ENCODE data around the gene MRPL16. TPM values are rescaled to one million over a fixed set of nuclear protein-coding genes. Genes with fewer than 3 reads are reported as not detected.

The MRPL16 gene
- total RNA-seq, 2 donors from 2014 or later, result 58.7 to 75.5 TPM

DNA sequence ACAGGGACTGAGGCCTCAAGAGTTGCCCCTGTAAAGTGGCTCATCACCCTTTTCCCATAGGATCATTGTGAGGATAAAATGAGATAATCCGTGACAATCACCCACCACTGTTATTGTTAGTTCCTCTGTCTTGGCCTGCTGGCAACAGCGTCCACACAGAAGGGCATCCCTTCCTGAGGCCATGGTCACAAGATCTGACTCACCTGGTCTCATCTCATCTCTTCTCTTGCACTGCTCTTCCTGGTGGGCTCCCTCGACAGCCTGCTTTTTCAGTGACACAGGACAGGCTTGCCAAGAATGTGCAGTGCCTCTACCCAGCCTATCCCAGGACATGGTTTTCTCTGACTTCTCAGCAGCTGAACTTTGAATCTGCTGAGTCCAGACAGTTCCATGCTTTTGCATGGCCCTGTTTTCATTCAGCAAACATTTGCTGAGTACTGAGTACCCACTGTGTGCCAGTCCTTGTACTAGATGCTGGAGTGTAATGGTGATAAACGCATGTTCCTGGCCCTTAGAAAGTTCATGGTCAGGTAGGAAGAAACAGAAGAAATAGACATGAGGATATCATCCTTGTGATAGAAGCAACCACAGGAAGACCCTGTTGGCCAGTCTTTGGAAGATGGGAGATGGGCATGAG lies 52.1 kb downstream of the MRPL16 start:
- H3K27ac Mint-ChIP-seq, result no peak overlapping the region
- DNase-seq (ENCODE audit: low spot score) (no peak), ATAC-seq (no peak)
- no peaks in the 10 kb centered on the region for H3K27me3 Mint-ChIP-seq
- H3K36me3 Mint-ChIP-seq, result peaks cover 5% of the 10 kb centered on the region
- no peaks in the 10 kb centered on the region for H3K9me3 Mint-ChIP-seq
- peaks cover 29 to 41% of the 10 kb centered on the region in 2 donors for H3K4me1 Mint-ChIP-seq (ENCODE audit: low read depth in 2 of 2)
- no peak overlapping the region for H3K4me3 Mint-ChIP-seq

DNA sequence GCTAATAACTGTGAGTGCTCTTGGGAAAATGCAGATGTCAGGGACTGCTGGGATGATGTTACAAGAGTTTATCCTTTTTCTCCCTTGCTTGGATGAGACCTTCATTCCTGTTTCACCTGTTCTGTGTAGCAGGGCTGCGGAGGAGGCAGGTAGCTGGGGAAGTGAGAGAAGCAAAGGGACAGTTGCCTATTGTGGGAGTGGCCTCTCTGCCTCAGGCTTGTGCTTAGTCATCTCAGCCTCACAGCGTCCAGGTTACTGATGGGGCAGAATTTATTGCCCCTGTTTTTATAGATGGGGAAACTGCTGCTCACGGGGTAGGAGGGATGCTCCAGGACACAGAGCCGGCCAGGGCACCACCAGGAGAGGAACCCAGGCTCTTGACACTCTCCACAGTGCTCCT lies 53.7 kb downstream of the MRPL16 start:
- peaks cover 25 to 35% of the 10 kb centered on the region in 2 donors for H3K4me1 Mint-ChIP-seq (ENCODE audit: low read depth in 2 of 2)

GRCh38 chr11:59756558-59756840 lies 54.1 kb downstream of the MRPL16 start:
- Mint-ChIP-seq H3K27me3 (no peaks in the 10 kb centered on the region), H3K4me1 (ENCODE audit: low read depth in 2 of 2) (peaks cover 25 to 35% of the 10 kb centered on the region in 2 donors), H3K4me3 (peak overlapping the region; percentile 85), H3K9me3 (no peaks in the 10 kb centered on the region), H3K27ac (peak overlapping the region in 1 of 2 donors; percentile 61), H3K36me3 (no peaks in the 10 kb centered on the region)
- DNase-seq (ENCODE audit: low spot score) (no peak), ATAC-seq (no peak)

More for the DNA sequence above, 53.7 kb downstream of the MRPL16 start:
- Mint-ChIP-seq H3K27me3 (no peaks in the 10 kb centered on the region), H3K27ac (peak overlapping the region in 1 of 2 donors; percentile 61), H3K36me3 (no peaks in the 10 kb centered on the region), H3K9me3 (no peaks in the 10 kb centered on the region), H3K4me3 (peak overlapping the region; percentile 85)
- DNase-seq (ENCODE audit: low spot score) (no peak), ATAC-seq (no peak)

Other genes with a start within 250 kb of the MRPL16 start
- gene OSBP, start 195.0 kb downstream of the MRPL16 start, total RNA-seq, result 10 to 100 TPM; 40.5 to 45.2 TPM
- 10 to 100 TPM; 50.5 to 62.9 TPM for gene PATL1, start 141.7 kb downstream of the MRPL16 start, total RNA-seq
- gene OR10V1, start 96.9 kb downstream of the MRPL16 start, total RNA-seq, result not detected
- gene STX3, start 55.4 kb downstream of the MRPL16 start, total RNA-seq, result 10 to 100 TPM; 26.8 to 28.5 TPM
- not detected for gene CBLIF, start 34.7 kb upstream of the MRPL16 start, total RNA-seq
- not detected for gene TCN1, start 55.7 kb upstream of the MRPL16 start, total RNA-seq
- gene OOSP3, start 68.0 kb upstream of the MRPL16 start, total RNA-seq, result not detected
- gene OOSP1, start 127.7 kb upstream of the MRPL16 start, total RNA-seq, result not detected
- not detected for gene OOSP4A, start 153.3 kb upstream of the MRPL16 start, total RNA-seq
- gene OOSP4B, start 206.4 kb upstream of the MRPL16 start, total RNA-seq, result not detected
- not detected for gene OOSP2, start 229.6 kb upstream of the MRPL16 start, total RNA-seq
- under 1 TPM in 1 of 2 donors, not detected in 1; 0.50 TPM for gene MS4A3, start 245.9 kb upstream of the MRPL16 start, total RNA-seq